AG09309 (cell line): ENCODE data around the gene OSTF1.

Experiments
- DNase-seq: peaks from one replicate; pipeline ENCODE4 v3.0.0-alpha.2; 2010; ENCODE audit warnings: low read depth
- H3K4me3 ChIP-seq: 2 replicates; pipeline ENCODE4 v1.5.1; 2011; ENCODE audit warnings: mild to moderate bottlenecking, low read depth, low read length, moderate library complexity; ENCODE audit not compliant: control insufficient read depth
- TF ChIP-seq, protein P1 (sequence below): IDR thresholded peaks from 2 replicates; pipeline ENCODE4 v1.5.1; 2011; ENCODE audit warnings: mild to moderate bottlenecking, low read depth, low read length, inconsistent platforms; ENCODE audit not compliant: insufficient read depth, control insufficient read depth; ENCODE audit errors: missing control alignments

Gene OSTF1

DNA sequence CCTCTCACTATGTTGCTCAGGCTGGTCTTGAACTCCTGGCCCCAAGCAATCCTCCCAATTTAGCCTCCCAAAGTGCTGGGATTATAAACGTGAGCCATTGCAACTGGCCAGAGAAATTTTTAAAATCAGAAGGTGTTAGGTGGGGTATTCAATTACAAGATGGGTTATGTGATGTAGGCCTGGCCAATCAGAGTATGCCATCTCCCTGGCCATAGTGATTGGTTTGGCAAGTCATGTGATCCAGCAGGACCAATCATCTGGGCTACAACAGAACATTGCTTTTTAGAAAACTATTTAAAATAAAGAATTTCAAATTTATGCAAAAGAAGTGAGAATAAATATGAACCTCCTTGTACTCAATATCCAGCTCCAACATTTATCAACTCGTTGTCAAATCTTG, 22.8 kb upstream of the OSTF1 start:
- DNase-seq: no peak
- H3K4me3 ChIP-seq: no peak overlapping the region
- TF ChIP-seq, protein P1, sequence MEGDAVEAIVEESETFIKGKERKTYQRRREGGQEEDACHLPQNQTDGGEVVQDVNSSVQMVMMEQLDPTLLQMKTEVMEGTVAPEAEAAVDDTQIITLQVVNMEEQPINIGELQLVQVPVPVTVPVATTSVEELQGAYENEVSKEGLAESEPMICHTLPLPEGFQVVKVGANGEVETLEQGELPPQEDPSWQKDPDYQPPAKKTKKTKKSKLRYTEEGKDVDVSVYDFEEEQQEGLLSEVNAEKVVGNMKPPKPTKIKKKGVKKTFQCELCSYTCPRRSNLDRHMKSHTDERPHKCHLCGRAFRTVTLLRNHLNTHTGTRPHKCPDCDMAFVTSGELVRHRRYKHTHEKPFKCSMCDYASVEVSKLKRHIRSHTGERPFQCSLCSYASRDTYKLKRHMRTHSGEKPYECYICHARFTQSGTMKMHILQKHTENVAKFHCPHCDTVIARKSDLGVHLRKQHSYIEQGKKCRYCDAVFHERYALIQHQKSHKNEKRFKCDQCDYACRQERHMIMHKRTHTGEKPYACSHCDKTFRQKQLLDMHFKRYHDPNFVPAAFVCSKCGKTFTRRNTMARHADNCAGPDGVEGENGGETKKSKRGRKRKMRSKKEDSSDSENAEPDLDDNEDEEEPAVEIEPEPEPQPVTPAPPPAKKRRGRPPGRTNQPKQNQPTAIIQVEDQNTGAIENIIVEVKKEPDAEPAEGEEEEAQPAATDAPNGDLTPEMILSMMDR: no peak

DNA sequence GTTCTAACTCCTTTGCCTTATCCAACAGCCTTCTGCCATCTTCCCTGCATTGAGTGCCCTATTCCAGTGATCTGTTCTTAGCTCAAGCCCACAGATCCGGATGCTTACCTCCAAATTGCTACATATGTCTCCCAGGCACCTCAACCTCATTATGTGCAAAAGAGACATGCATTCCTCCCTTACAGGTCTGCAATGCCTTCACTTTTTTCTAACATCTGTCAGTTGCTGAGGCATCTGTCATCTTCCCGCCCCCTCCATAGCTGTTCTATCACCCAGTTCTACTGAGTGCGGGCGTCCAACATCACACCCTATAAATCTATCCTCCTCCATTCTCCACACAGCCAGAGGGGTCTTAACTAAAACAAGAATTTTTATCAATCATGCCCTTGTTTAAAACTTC, 20.4 kb upstream of the OSTF1 start:
- no peak for DNase-seq
- no peak overlapping the region for H3K4me3 ChIP-seq
- TF ChIP-seq, protein P1: no peak

DNA sequence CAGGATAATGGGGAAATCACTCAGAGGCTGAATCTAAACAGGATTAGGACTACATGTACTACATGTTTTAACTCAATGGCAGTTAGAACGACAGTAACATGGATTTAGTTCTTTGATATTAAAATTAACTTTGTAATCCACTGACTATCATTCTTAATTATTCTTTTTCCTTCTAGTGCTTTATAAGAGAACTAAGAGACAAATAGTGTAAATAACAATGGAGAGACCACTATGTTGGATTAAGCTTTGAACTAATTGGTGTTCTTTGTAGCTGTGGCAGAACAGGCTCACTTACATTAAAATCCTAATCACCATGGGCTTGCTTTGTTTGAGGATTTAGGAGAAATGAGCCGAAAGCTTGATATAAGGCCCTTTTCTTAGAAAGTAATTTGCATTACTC, 19.1 kb upstream of the OSTF1 start:
- H3K4me3 ChIP-seq: no peak overlapping the region
- TF ChIP-seq, protein P1: no peak
- no peak for DNase-seq

DNA sequence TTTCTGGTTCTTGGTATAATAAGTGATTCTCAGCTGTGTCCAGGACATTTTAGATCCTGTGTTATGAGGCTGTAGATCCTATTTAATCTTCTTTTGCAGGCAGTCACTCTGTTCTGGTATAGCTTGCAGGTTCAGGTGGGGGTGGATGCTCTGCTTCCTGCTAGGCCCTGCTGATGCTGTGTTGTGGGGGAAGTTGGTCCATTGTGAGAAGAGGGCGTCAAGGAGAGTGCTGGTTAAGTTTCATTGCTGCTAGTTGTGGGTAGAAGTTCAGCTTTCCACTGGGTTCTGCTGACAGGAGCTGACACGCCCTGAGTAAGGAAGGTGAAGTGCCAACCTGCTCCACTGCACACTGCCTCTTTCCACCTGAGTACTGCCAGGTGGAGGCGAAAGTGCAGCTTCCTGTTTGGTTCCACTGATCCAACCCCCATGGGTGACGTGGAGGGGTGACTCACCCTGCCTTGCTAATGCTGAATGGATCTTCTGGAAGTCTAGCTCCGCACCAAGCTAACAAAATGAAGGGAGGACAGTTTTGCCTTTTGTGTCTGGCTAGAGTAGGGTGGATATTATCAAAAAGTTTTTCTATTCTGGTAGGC, 16.7 kb upstream of the OSTF1 start:
- no peak for DNase-seq
- TF ChIP-seq, protein P1: no peak
- no peak overlapping the region for H3K4me3 ChIP-seq

DNA sequence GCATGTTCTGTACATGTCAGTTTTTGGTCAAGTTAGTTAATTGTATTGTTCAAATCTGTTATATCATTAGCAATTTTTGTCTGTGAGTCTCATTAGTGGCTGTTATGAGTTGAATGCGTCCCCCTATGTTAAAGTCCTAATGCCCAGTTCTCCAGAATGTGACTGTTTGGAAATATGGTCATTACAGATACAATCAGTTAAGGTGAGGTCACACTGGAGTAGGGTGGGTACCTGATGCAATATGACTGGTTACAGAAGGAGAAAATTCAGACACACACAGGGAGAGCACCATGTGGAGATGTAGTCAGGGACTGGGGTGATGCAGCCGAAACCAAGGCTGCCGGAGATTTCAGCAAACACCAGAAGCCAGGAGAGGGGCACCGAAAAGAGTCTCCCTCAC, 15.4 kb upstream of the OSTF1 start:
- H3K4me3 ChIP-seq: no peak overlapping the region
- DNase-seq: no peak
- TF ChIP-seq, protein P1: no peak

DNA sequence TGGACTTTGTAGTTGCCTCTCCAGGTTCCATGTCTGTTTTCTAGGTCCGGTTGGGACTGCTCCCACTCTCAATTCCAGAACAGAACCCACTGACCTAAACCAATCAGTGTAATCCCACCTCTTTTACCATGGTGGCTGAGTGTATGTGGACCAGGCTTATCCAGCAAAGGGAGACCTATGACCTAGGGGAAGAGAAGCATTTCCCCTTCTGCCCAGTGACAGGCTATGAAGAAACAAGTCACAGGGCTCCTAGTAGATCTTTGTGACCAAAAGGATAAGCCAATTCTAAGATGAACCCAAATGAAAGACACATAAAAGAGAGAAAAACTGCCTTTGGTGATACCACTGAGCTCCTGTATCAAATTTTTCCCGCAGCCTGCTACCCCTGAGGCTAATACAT, 6.7 kb upstream of the OSTF1 start:
- TF ChIP-seq, protein P1: no peak
- no peak for DNase-seq
- H3K4me3 ChIP-seq: no peak overlapping the region
